ENCODE results near the gene MYB. TPM values are rescaled to one million over a fixed set of nuclear protein-coding genes. Genes with fewer than 3 reads are reported as not detected.

Gene MYB
- total and polyA plus RNA-seq, 2 donors (not counting 3 experiments of a cell fraction or from before 2014, with no cell fraction given), result 0.14 to 0.53 TPM

- no peak overlapping the region for H3K27ac ChIP-seq (ENCODE audit: insufficient read depth, low read depth, low read length)
- dilution Hi-C loops (cut with MboI; ENCODE audit: extremely low pct_ligation_motif_present, low sequenced_read_pairs), result no loop called here
- H3K79me2 ChIP-seq (ENCODE audit: control insufficient read depth, insufficient read depth, low read length), result no peaks in the 10 kb centered on the region
- H3K9ac ChIP-seq (replicated peaks; ENCODE audit: extremely low read depth, insufficient read depth, low read length), result no peak overlapping the region
- POLR2A ChIA-PET, result no interaction called here
- H3K4me3 ChIP-seq (replicated peaks in 1 of 3; ENCODE audit: insufficient read depth in 1 of 3, low read depth in 1 of 3, low read length in 3 of 3), result no peak overlapping the region
- no peak overlapping the region for H3K4me2 ChIP-seq (ENCODE audit: insufficient read depth, low read length)
- no peaks in the 10 kb centered on the region for H3K4me1 ChIP-seq (ENCODE audit: control insufficient read depth, extremely low read depth, insufficient read depth, low read length)
- DNase-seq (ENCODE audit: low read depth, low spot score) (no peak), FAIRE-seq (no peak)
- no peaks in the 10 kb centered on the region for H3K9me1 ChIP-seq (replicated peaks; ENCODE audit: control insufficient read depth, extremely low read depth, insufficient read depth, low read length)
- no peaks in the 10 kb centered on the region for H3K9me3 ChIP-seq (replicated peaks; ENCODE audit: control insufficient read depth, insufficient read depth, low read length)
- CTCF ChIA-PET, result interaction anchor here (1.4 to 1.6 kb wide), 2 partner anchors 9 to 15 kb away, joined by 3 to 6 read pairs; no protein-coding TSS in a partner anchor
- peaks cover 3 to 11% of the 10 kb centered on the region in 2 experiments for H3K27me3 ChIP-seq (ENCODE audit: control insufficient read depth in 2 of 2, insufficient read depth in 2 of 2, low read length in 2 of 2)
- no TSS peak for BruUV-seq (replicated peaks)
- no peak overlapping the region for H2AFZ ChIP-seq (ENCODE audit: low read depth, low read length)
- H4K20me1 ChIP-seq (replicated peaks; ENCODE audit: control insufficient read depth, extremely low read depth, insufficient read depth, low read length), result no peaks in the 10 kb centered on the region
- TF ChIP-seq MYC (IDR thresholded peaks at IDR 0.05; ENCODE audit: low read depth, low read length), result no peak
- no peak for TF ChIP-seq FOS (IDR thresholded peaks at IDR 0.05; ENCODE audit: borderline replicate concordance, insufficient read depth, low read length)
- TF ChIP-seq POLR2AphosphoS5 (IDR thresholded peaks at IDR 0.05; ENCODE audit: insufficient read depth, low read depth, low read length), result no peak
- no peak for TF ChIP-seq JUN (IDR thresholded peaks at IDR 0.05; ENCODE audit: borderline replicate concordance, insufficient read depth, insufficient read length, low read depth)
- TF ChIP-seq POLR2A (IDR thresholded peaks at IDR 0.05; ENCODE audit: low read depth, low read length), result no peak
- no peak for TF ChIP-seq MAX (IDR thresholded peaks at IDR 0.05; ENCODE audit: insufficient read depth, insufficient read length)
- no peak for TF ChIP-seq EZH2 (IDR thresholded peaks at IDR 0.05; ENCODE audit: borderline replicate concordance, low read depth, low read length, severe bottlenecking)
- TF ChIP-seq GATA2 (IDR thresholded peaks at IDR 0.05; ENCODE audit: insufficient read depth, insufficient read length, low read depth, low read length), result no peak
- TF ChIP-seq, protein P1, sequence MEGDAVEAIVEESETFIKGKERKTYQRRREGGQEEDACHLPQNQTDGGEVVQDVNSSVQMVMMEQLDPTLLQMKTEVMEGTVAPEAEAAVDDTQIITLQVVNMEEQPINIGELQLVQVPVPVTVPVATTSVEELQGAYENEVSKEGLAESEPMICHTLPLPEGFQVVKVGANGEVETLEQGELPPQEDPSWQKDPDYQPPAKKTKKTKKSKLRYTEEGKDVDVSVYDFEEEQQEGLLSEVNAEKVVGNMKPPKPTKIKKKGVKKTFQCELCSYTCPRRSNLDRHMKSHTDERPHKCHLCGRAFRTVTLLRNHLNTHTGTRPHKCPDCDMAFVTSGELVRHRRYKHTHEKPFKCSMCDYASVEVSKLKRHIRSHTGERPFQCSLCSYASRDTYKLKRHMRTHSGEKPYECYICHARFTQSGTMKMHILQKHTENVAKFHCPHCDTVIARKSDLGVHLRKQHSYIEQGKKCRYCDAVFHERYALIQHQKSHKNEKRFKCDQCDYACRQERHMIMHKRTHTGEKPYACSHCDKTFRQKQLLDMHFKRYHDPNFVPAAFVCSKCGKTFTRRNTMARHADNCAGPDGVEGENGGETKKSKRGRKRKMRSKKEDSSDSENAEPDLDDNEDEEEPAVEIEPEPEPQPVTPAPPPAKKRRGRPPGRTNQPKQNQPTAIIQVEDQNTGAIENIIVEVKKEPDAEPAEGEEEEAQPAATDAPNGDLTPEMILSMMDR (IDR thresholded peaks at IDR 0.05; ENCODE audit: extremely low read depth in 1 of 2, insufficient read depth in 1 of 2, low read depth in 1 of 2, low read length in 2 of 2), result no peak
- intact Hi-C loops (cut with micrococcal nuclease), result no loop called here
- H3K36me3 ChIP-seq (ENCODE audit: control insufficient read depth in 2 of 2, extremely low read depth in 1 of 2, insufficient read depth in 2 of 2, low read length in 2 of 2), result no peaks in the 10 kb centered on the region
Observed at GRCh38 chr6:135158397-135158796, 22.7 kb upstream of the MYB start.

Measured in endothelial cell of umbilical vein (primary cell).